SKM-1 treated with dmso at 0.1 percent for 144 hours (cell line): Measurements from ENCODE around the gene DKK2.
"Not testable (repeated sequence)": the region's sequence is repeated elsewhere in the genome, so short reads cannot be mapped to it uniquely, and the experiment has no call there.

Source experiments
- DNase-seq: peaks from one replicate; lab custom pipeline; 2025; ENCODE audit not compliant: unreplicated experiment; lab: John Stamatoyannopoulos, UW

Gene DKK2

GRCh38 chr4:106914223-106914622 lies 121.9 kb downstream of the DKK2 start:
- no peak for DNase-seq

- DNase-seq: no peak
Observed at GRCh38 chr4:106909486-106910188, 126.5 kb downstream of the DKK2 start.

GRCh38 chr4:106908049-106908448 lies 128.1 kb downstream of the DKK2 start:
- DNase-seq: not testable (repeated sequence)

- DNase-seq: no peak
Observed at GRCh38 chr4:106907216-106907615, 128.9 kb downstream of the DKK2 start.

GRCh38 chr4:106906728-106907127 lies 129.4 kb downstream of the DKK2 start:
- DNase-seq: no peak

GRCh38 chr4:106898621-106899230 lies 137.4 kb downstream of the DKK2 start:
- DNase-seq: peak; percentile 47

- DNase-seq: no peak
Observed at GRCh38 chr4:106893903-106894302, 142.2 kb downstream of the DKK2 start.

GRCh38 chr4:106893395-106893881 lies 142.7 kb downstream of the DKK2 start:
- no peak for DNase-seq

- DNase-seq: no peak
Observed at GRCh38 chr4:106892786-106893185, 143.3 kb downstream of the DKK2 start.

- DNase-seq: no peak
Observed at GRCh38 chr4:106875340-106875739, 160.8 kb downstream of the DKK2 start.
